Fibroblast of lung (primary cell): ENCODE data around the gene LRSAM1. TPM values are rescaled to one million over a fixed set of nuclear protein-coding genes. Genes with fewer than 3 reads are reported as not detected.

Experiments
- DNase-seq, 2 donors: peaks; one replicate each; pipeline versions ENCODE4 v3.0.0 to v3.0.0-alpha.2; 2010; ENCODE audit warnings: low read depth in 2 of 2
- H2AFZ ChIP-seq: 2 replicates; pipeline ENCODE4 v1.5.1; 2012; ENCODE audit warnings: low read length, control low read depth, inconsistent platforms
- H3K27ac ChIP-seq: 2 replicates; pipeline ENCODE4 v1.5.1; 2011; ENCODE audit warnings: low read length, control low read depth; ENCODE audit not compliant: insufficient read depth
- H3K27me3 ChIP-seq: 2 replicates; pipeline ENCODE4 v1.5.1; 2011; ENCODE audit warnings: mild to moderate bottlenecking, low read length; ENCODE audit not compliant: control insufficient read depth, insufficient read depth
- H3K36me3 ChIP-seq: 2 replicates; pipeline ENCODE4 v1.5.1; 2011; ENCODE audit warnings: low read length; ENCODE audit not compliant: control insufficient read depth, insufficient read depth
- H3K4me1 ChIP-seq: 2 replicates; pipeline ENCODE4 v1.5.1; 2011; ENCODE audit warnings: low read length; ENCODE audit not compliant: control insufficient read depth, insufficient read depth; ENCODE audit errors: extremely low read depth
- H3K4me2 ChIP-seq: 2 replicates; pipeline ENCODE4 v1.5.1; 2011; ENCODE audit warnings: low read length, control low read depth; ENCODE audit not compliant: insufficient read depth; ENCODE audit errors: extremely low read depth
- H3K4me3 ChIP-seq, 4 experiments: fragments of 200-600 bp in 1 of 4; sonication (generic) in 1 of 4; replicated peaks in 1 of 4; 2 replicates each; pipeline ENCODE4 v1.5.1; 2011 to 2016; ENCODE audit warnings: low read length in 4 of 4, low read depth in 3 of 4, mild to moderate bottlenecking in 3 of 4, control low read depth in 2 of 4, inconsistent platforms in 1 of 4, mixed read lengths in 1 of 4; ENCODE audit not compliant: insufficient read depth in 1 of 4; ENCODE audit errors: control extremely low read depth in 1 of 4
- H3K79me2 ChIP-seq: 2 replicates; pipeline ENCODE4 v1.5.1; 2012; ENCODE audit warnings: mild to moderate bottlenecking, low read length, inconsistent platforms; ENCODE audit not compliant: control insufficient read depth, insufficient read depth
- H3K9ac ChIP-seq: 2 replicates; pipeline ENCODE4 v1.5.1; 2011; ENCODE audit warnings: mild to moderate bottlenecking, low read length, control low read depth; ENCODE audit not compliant: insufficient read depth
- H3K9me3 ChIP-seq: 2 replicates; pipeline ENCODE4 v1.5.1; 2012; ENCODE audit warnings: low read depth, low read length; ENCODE audit not compliant: control insufficient read depth, insufficient read depth
- H4K20me1 ChIP-seq: 2 replicates; pipeline ENCODE4 v1.5.1; 2011; ENCODE audit warnings: low read length; ENCODE audit not compliant: control insufficient read depth, insufficient read depth; ENCODE audit errors: extremely low read depth
- EZH2 ChIP-seq: IDR thresholded peaks from 2 replicates; pipeline ENCODE4 v1.5.1; 2012; ENCODE audit warnings: low read length, control low read depth, mild to moderate bottlenecking; ENCODE audit errors: missing control alignments
- polyA plus RNA-seq, 2 donors: library from polyadenylated mRNA; depleted of rRNA in 1 of 2; stranded (reverse) in 1 of 2; unstranded in 1 of 2; fragments of >200 nt; gene quantifications; 2 replicates each; pipeline ENCODE4 v1.2.1, GENCODE V29; 2011 to 2012; ENCODE audit warnings: missing spikeins in 1 of 2
- total RNA-seq: library from RNA; depleted of rRNA; stranded (reverse); fragments of >200 nt; gene quantifications from 2 replicates; pipeline ENCODE4 v1.2.1, GENCODE V29; 2014
- TF ChIP-seq, protein P1 (sequence below), 2 donors: IDR thresholded peaks in 1 of 2; conservative IDR thresholded peaks in 1 of 2; 1 replicate in 1 of 2; 2 replicates in 1 of 2; pipeline ENCODE4 v1.5.1; 2011 to 2012; ENCODE audit warnings: low read length in 2 of 2, control low read depth in 1 of 2, inconsistent platforms in 1 of 2, low read depth in 1 of 2, mild to moderate bottlenecking in 1 of 2

LRSAM1 gene
- total and polyA plus RNA-seq, 2 donors (not counting 1 experiment from before 2014, with no cell fraction given), result 6.8 to 18.0 TPM

DNA sequence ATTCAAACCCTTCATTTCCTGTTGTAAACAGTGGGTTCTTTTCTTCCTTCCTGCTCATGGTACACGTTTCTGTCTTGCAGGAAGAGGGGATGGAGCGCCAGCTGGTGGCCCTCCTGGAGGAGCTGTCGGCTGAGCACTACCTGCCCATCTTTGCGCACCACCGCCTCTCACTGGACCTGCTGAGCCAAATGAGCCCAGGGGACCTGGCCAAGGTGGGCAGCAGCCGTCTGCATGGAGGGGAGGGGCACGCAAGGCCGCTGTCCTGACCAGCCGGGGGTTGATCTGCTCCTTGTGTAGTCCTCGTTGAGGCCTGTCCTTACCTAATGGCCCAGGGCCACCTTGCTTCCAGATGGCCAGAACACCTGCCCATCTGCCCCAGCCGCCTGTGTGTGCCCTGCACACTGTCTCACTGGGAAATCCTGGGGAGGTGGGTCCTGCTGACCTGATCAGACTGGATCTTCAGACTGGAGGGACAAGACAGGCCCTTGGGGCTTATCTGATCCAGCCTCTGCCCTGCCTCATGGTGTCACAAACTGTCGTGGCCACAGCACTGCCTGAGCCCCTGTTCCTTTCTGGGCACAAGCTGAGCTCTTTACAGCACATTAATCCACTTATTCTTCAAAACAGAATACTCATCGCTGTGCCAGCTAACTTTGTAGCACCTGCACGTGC, 44.7 kb downstream of the LRSAM1 start:
- Histone ChIP-seq H3K9ac (no peak overlapping the region), H3K36me3 (peaks cover 38% of the 10 kb centered on the region), H3K4me2 (no peak overlapping the region), H3K27ac (peak overlapping the region; percentile 67), H3K27me3 (no peaks in the 10 kb centered on the region), H3K79me2 (no peaks in the 10 kb centered on the region), H2AFZ (no peak overlapping the region), H3K9me3 (no peaks in the 10 kb centered on the region), H3K4me3 (no peak overlapping the region), H4K20me1 (no peaks in the 10 kb centered on the region), H3K4me1 (peaks cover 10% of the 10 kb centered on the region)
- no peak for TF ChIP-seq EZH2
- TF ChIP-seq, protein P1, sequence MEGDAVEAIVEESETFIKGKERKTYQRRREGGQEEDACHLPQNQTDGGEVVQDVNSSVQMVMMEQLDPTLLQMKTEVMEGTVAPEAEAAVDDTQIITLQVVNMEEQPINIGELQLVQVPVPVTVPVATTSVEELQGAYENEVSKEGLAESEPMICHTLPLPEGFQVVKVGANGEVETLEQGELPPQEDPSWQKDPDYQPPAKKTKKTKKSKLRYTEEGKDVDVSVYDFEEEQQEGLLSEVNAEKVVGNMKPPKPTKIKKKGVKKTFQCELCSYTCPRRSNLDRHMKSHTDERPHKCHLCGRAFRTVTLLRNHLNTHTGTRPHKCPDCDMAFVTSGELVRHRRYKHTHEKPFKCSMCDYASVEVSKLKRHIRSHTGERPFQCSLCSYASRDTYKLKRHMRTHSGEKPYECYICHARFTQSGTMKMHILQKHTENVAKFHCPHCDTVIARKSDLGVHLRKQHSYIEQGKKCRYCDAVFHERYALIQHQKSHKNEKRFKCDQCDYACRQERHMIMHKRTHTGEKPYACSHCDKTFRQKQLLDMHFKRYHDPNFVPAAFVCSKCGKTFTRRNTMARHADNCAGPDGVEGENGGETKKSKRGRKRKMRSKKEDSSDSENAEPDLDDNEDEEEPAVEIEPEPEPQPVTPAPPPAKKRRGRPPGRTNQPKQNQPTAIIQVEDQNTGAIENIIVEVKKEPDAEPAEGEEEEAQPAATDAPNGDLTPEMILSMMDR (conservative IDR thresholded peaks at IDR 0.05 in 1 of 2, IDR thresholded peaks at IDR 0.05 in 1 of 2; ENCODE audit: low read depth in 1 of 2, low read length in 2 of 2), result no peak
- DNase-seq, result no peak

DNA sequence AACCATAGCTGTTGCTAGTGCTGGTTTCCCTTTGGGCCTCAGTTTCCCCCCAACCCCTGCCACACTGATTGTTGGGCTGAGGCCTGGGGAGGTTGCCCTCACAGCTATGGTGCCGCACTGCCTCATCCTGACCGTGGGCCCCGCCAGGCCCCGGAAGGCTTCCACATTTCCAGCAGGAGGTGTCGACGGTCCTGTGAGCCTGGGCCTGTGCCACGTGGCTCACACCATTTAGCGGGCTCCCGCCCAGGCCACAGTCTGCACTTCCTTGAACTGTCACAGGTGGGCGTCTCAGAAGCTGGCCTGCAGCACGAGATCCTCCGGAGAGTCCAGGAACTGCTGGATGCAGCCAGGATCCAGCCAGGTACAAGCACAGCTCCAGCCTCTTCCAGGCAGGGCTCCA, 45.7 kb downstream of the LRSAM1 start:
- Histone ChIP-seq H3K36me3 (peaks cover 39% of the 10 kb centered on the region), H4K20me1 (no peaks in the 10 kb centered on the region), H3K79me2 (no peaks in the 10 kb centered on the region), H3K9ac (no peak overlapping the region), H3K27ac (no peak overlapping the region), H3K27me3 (no peaks in the 10 kb centered on the region), H2AFZ (no peak overlapping the region), H3K4me3 (no peak overlapping the region), H3K4me1 (peaks cover 10% of the 10 kb centered on the region), H3K9me3 (no peaks in the 10 kb centered on the region), H3K4me2 (no peak overlapping the region)
- DNase-seq, result no peak
- TF ChIP-seq, protein P1 (conservative IDR thresholded peaks at IDR 0.05 in 1 of 2, IDR thresholded peaks at IDR 0.05 in 1 of 2; ENCODE audit: low read depth in 1 of 2, low read length in 2 of 2), result no peak
- no peak for TF ChIP-seq EZH2

DNA sequence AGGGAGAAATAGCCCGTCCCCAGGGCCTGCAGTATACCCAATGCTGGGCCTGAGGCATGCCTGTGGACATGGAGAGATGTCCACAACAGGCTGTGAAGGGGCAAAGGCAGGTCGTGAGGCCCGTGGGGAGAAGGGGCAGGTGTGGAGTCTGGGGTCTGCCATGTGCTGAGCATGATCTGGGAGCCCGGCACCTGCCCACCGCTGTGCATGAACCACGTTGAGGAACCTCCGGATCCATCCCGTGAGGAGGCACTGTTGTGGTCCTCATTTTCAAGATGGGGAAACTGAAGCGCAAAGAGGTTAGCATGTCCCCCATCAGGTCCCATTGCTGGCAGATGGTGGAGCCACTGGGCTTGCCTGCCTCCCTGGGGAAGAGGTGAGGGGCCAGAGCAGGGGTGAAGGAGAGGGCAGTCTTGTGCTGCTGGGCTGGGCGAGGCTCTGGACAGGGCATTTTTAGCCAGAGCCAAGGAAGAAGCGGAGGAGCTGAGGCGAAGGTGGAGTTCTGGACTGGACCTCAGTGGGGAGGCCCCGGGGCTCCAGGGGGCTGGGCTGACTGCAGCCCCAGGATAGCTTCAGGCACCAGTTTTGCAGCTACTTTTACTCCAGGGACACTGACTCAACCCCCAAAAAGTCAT, 46.5 kb downstream of the LRSAM1 start:
- no peak for DNase-seq
- no peak overlapping the region for H2AFZ ChIP-seq
- H4K20me1 ChIP-seq, result no peaks in the 10 kb centered on the region
- H3K36me3 ChIP-seq, result peaks cover 38% of the 10 kb centered on the region
- no peaks in the 10 kb centered on the region for H3K9me3 ChIP-seq
- H3K4me2 ChIP-seq, result no peak overlapping the region
- no peak overlapping the region for H3K9ac ChIP-seq
- no peaks in the 10 kb centered on the region for H3K79me2 ChIP-seq
- H3K4me1 ChIP-seq, result peaks cover 10% of the 10 kb centered on the region
- TF ChIP-seq, protein P1 (conservative IDR thresholded peaks at IDR 0.05 in 1 of 2, IDR thresholded peaks at IDR 0.05 in 1 of 2; ENCODE audit: low read depth in 1 of 2, low read length in 2 of 2), result no peak
- TF ChIP-seq EZH2, result no peak
- H3K27me3 ChIP-seq, result no peaks in the 10 kb centered on the region
- no peak overlapping the region for H3K4me3 ChIP-seq
- H3K27ac ChIP-seq, result no peak overlapping the region
